ENCODE measurements around the gene EFNA5. TPM values are rescaled to one million over a fixed set of nuclear protein-coding genes. Genes with fewer than 3 reads are reported as not detected.

Gene EFNA5
- total RNA-seq, 2 donors from 2014 or later, result 5.6 to 7.2 TPM

DNA sequence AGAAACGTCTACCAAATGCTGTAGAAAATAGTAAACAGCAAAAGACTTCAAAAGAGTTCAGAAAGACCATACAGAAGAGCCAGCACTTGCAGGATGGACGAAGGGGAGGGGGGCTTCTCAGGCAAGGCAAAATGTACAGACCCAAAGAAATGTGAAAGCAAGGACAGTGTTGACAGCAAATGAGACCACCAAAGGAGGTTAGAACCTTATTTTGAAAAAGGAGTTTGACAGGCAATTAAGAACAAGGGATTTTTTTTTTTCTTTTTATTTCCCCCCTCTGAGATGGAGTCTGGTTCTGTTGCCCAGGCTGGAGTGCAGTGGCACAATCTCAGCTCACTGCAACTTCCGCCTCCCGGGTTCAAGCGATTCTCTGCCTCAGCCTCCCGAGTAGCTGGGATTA, 223.2 kb downstream of the EFNA5 start:
- Histone ChIP-seq H3K9me3 (no peaks in the 10 kb centered on the region), H3K27me3 (replicated peaks; ENCODE audit: insufficient read depth) (no peaks in the 10 kb centered on the region), H3K36me3 (no peaks in the 10 kb centered on the region), H3K27ac (no peak overlapping the region), H3K4me3 (no peak overlapping the region), H3K4me1 (replicated peaks) (no peaks in the 10 kb centered on the region)
- DNase-seq (ENCODE audit: low spot score), result no peak
- 86% methylated on average over 6 of the region's 6 CpGs for WGBS
- intact Hi-C loops (cut with DNase I), result no loop called here
- TF ChIP-seq POLR2A (IDR thresholded peaks at IDR 0.05) (no peak), POLR2AphosphoS5 (IDR thresholded peaks at IDR 0.05) (no peak)
- TF ChIP-seq, protein P1, sequence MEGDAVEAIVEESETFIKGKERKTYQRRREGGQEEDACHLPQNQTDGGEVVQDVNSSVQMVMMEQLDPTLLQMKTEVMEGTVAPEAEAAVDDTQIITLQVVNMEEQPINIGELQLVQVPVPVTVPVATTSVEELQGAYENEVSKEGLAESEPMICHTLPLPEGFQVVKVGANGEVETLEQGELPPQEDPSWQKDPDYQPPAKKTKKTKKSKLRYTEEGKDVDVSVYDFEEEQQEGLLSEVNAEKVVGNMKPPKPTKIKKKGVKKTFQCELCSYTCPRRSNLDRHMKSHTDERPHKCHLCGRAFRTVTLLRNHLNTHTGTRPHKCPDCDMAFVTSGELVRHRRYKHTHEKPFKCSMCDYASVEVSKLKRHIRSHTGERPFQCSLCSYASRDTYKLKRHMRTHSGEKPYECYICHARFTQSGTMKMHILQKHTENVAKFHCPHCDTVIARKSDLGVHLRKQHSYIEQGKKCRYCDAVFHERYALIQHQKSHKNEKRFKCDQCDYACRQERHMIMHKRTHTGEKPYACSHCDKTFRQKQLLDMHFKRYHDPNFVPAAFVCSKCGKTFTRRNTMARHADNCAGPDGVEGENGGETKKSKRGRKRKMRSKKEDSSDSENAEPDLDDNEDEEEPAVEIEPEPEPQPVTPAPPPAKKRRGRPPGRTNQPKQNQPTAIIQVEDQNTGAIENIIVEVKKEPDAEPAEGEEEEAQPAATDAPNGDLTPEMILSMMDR (IDR thresholded peaks at IDR 0.05), result no peak

DNA sequence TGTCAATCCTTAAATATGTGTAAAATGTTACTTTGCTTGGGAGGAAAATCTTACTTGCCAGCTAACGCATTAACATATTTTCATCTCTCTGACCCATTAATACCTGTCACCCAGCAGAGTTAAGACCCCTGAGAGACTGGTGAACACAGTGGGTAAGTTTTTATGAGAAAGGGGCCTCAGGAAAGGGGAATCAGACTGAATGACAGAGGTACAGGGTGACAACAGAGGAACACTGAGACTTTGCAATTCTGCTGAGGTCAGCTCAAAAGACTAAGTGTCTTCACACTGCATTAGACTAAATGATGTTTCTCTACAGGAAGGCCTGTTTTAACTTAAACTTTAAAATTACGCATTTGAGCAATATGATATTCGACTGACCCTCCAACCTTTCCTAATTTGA, 223.8 kb downstream of the EFNA5 start:
- no peaks in the 10 kb centered on the region for H3K9me3 ChIP-seq
- no peaks in the 10 kb centered on the region for H3K36me3 ChIP-seq
- DNase-seq (ENCODE audit: low spot score), result no peak
- intact Hi-C loops (cut with DNase I), result no loop called here
- no peak overlapping the region for H3K27ac ChIP-seq
- H3K4me1 ChIP-seq (replicated peaks), result no peaks in the 10 kb centered on the region
- no peak overlapping the region for H3K4me3 ChIP-seq
- 96% methylated on average over 3 of the region's 3 CpGs for WGBS
- TF ChIP-seq POLR2A (IDR thresholded peaks at IDR 0.05), result no peak
- no peak for TF ChIP-seq POLR2AphosphoS5 (IDR thresholded peaks at IDR 0.05)
- TF ChIP-seq, protein P1 (IDR thresholded peaks at IDR 0.05), result no peak
- no peaks in the 10 kb centered on the region for H3K27me3 ChIP-seq (replicated peaks; ENCODE audit: insufficient read depth)

DNA sequence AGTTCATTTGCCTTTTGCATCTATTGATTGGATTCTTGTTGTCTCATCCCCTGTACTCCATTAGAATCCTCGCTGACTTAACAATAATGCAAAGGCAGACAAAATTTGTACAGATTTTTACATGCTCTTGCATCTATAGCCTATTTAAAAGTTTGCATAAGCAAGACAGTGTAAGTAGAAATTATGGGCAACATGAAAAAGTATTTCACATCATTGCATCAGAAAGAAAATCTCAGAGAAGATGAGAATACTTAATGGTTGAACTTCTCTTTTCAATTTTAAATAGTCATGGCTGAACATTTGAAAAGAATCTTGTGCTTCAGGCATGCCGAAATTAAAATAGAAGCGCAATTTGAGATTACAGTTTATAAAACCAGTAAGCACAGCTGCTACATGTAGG, 226.4 kb downstream of the EFNA5 start:
- no peaks in the 10 kb centered on the region for H3K36me3 ChIP-seq
- intact Hi-C loops (cut with DNase I), result no loop called here
- no peak for DNase-seq (ENCODE audit: low spot score)
- H3K27me3 ChIP-seq (replicated peaks; ENCODE audit: insufficient read depth), result no peaks in the 10 kb centered on the region
- H3K4me1 ChIP-seq (replicated peaks), result no peaks in the 10 kb centered on the region
- no peaks in the 10 kb centered on the region for H3K9me3 ChIP-seq
- no peak overlapping the region for H3K27ac ChIP-seq
- no peak overlapping the region for H3K4me3 ChIP-seq
- 92% methylated on average over 3 of the region's 3 CpGs for WGBS
- no peak for TF ChIP-seq POLR2AphosphoS5 (IDR thresholded peaks at IDR 0.05)
- TF ChIP-seq, protein P1 (IDR thresholded peaks at IDR 0.05), result no peak
- TF ChIP-seq POLR2A (IDR thresholded peaks at IDR 0.05), result no peak

DNA sequence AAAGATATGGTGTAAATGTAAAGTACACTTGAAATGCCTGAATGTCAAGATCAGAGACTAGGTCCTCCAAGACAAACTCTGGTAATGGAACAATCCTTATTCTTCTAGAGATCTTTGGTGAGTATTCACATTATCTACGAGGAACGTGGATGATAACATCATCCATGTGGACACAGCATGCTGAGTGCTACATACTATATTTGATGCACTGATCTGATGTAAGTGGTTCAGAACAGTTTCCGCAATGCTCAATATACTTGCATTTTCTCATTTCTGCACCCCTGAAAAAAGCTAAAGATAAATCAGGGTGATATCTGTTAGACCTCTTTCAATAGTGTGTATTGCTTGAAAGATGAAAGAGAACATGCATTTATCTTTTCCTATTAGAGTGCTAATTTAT, 226.8 kb downstream of the EFNA5 start:
- no peaks in the 10 kb centered on the region for H3K4me1 ChIP-seq (replicated peaks)
- 95% methylated on average over 3 of the region's 3 CpGs for WGBS
- no peak for DNase-seq (ENCODE audit: low spot score)
- no peak overlapping the region for H3K27ac ChIP-seq
- H3K9me3 ChIP-seq, result no peaks in the 10 kb centered on the region
- intact Hi-C loops (cut with DNase I), result no loop called here
- no peaks in the 10 kb centered on the region for H3K27me3 ChIP-seq (replicated peaks; ENCODE audit: insufficient read depth)
- H3K36me3 ChIP-seq, result no peaks in the 10 kb centered on the region
- H3K4me3 ChIP-seq, result no peak overlapping the region
- TF ChIP-seq POLR2AphosphoS5 (IDR thresholded peaks at IDR 0.05) (no peak), POLR2A (IDR thresholded peaks at IDR 0.05) (no peak)
- TF ChIP-seq, protein P1 (IDR thresholded peaks at IDR 0.05), result no peak

DNA sequence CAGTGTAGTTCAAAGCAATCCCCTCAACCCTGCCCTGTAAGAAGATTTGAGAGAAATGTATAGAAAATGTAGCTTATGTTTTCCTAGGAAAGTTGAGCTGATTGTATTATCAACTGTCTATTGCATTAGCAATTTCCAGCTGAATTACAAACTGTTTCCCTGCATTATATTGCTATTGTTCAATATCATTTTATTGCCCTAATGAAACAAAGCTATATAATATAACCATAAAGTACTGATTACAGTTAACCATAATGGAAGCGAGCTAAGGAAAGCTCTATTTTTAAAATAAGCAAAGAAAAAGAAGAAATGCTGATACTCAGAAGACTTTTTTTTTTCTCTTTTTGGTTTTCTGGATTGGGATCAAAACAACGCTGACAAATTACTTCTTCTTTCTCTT, 228.3 kb downstream of the EFNA5 start:
- H3K9me3 ChIP-seq, result no peaks in the 10 kb centered on the region
- H3K36me3 ChIP-seq, result no peaks in the 10 kb centered on the region
- 87% methylated on average over 2 of the region's 2 CpGs for WGBS
- intact Hi-C loops (cut with DNase I), result no loop called here
- no peak overlapping the region for H3K4me3 ChIP-seq
- H3K27ac ChIP-seq, result no peak overlapping the region
- H3K27me3 ChIP-seq (replicated peaks; ENCODE audit: insufficient read depth), result no peaks in the 10 kb centered on the region
- no peak for DNase-seq (ENCODE audit: low spot score)
- H3K4me1 ChIP-seq (replicated peaks), result no peaks in the 10 kb centered on the region
- no peak for TF ChIP-seq POLR2AphosphoS5 (IDR thresholded peaks at IDR 0.05)
- no peak for TF ChIP-seq POLR2A (IDR thresholded peaks at IDR 0.05)
- TF ChIP-seq, protein P1 (IDR thresholded peaks at IDR 0.05), result no peak

Measured in prostate gland (tissue), 2 donors.